OCI-LY3 (cell line): ENCODE data around the gene CD4.

Experiments
- CTCF ChIP-seq: fragments of 200-600, 300-600 bp; sonication (generic); IDR thresholded peaks from 2 replicates; pipeline ENCODE4 v1.5.1; 2014; ENCODE audit warnings: antibody characterized with exemption, low read length, low read depth
- EZH2phosphoT487 ChIP-seq: fragments of 200-600 bp; shearing (Covaris generic); IDR thresholded peaks from 2 replicates; pipeline ENCODE4 v1.6.1; 2018; ENCODE audit warnings: antibody characterized with exemption, mixed run types, low read depth

- TF ChIP-seq CTCF (no peak), EZH2phosphoT487 (no peak)
Observed at GRCh38 chr12:6826125-6826733, 36.9 kb downstream of the CD4 start.
